Neural cell (in vitro differentiated cells): Measurements from ENCODE around the gene ESRP2. TPM values are rescaled to one million over a fixed set of nuclear protein-coding genes. Genes with fewer than 3 reads are reported as not detected.

Experiments
- H2AFZ ChIP-seq: fragments of 200-600, 300-800 bp; sonication (generic), shearing (Covaris generic); 2 replicates; pipeline ENCODE4 v1.6.0; 2014; ENCODE audit warnings: low read depth, mild to moderate bottlenecking, antibody characterized with exemption, low read length, moderate library complexity
- H3F3A ChIP-seq: fragments of 200-600 bp; shearing (Covaris generic); 2 replicates; pipeline ENCODE4 v1.6.1; 2016; ENCODE audit warnings: mild to moderate bottlenecking, moderate library complexity, mixed read lengths, antibody characterized with exemption, low read length; ENCODE audit not compliant: insufficient read depth, poor library complexity, severe bottlenecking
- H3K27ac ChIP-seq: fragments of 200-600, 300-800 bp; sonication (generic), shearing (Covaris generic); 2 replicates; pipeline ENCODE4 v1.5.1; 2014; ENCODE audit warnings: mild to moderate bottlenecking, low read length, moderate library complexity
- H3K27me3 ChIP-seq: fragments of 300-800, 200-600 bp; sonication (generic), shearing (Covaris generic); 2 replicates; pipeline ENCODE4 v1.6.0; 2014; ENCODE audit warnings: mild to moderate bottlenecking, low read depth, low read length, moderate library complexity; ENCODE audit not compliant: insufficient read depth
- H3K36me3 ChIP-seq: fragments of 300-800, 200-600 bp; sonication (generic), shearing (Covaris generic); 2 replicates; pipeline ENCODE4 v1.5.1; 2014; ENCODE audit warnings: mild to moderate bottlenecking, antibody characterized with exemption, low read length, moderate library complexity; ENCODE audit not compliant: insufficient read depth
- H3K4me2 ChIP-seq: fragments of 300-800, 200-600 bp; sonication (generic), shearing (Covaris generic); 2 replicates; pipeline ENCODE4 v1.6.0; 2014; ENCODE audit warnings: mild to moderate bottlenecking, low read length
- H3K4me3 ChIP-seq: fragments of 300-800, 200-600 bp; sonication (generic), shearing (Covaris generic); 2 replicates; pipeline ENCODE4 v1.5.1; 2014; ENCODE audit warnings: mild to moderate bottlenecking, low read length, moderate library complexity
- H3K79me2 ChIP-seq: fragments of 200-600 bp; shearing (Covaris generic); replicated peaks from 2 replicates; pipeline ENCODE4 v1.6.0; 2014; ENCODE audit warnings: mild to moderate bottlenecking, low read length, moderate library complexity; ENCODE audit not compliant: insufficient read depth
- H3K9ac ChIP-seq: fragments of 300-800, 200-600 bp; sonication (generic), shearing (Covaris generic); 2 replicates; pipeline ENCODE4 v1.6.1; 2016; ENCODE audit warnings: mild to moderate bottlenecking, low read length, mixed read lengths
- H3K9me2 ChIP-seq: fragments of 200-600 bp; shearing (Covaris generic); 2 replicates; pipeline ENCODE4 v1.6.1; 2016; ENCODE audit warnings: mild to moderate bottlenecking, low read length, mixed read lengths; ENCODE audit not compliant: insufficient read depth
- H3K9me3 ChIP-seq: fragments of 200-600, 300-800 bp; sonication (generic), shearing (Covaris generic); 2 replicates; pipeline ENCODE4 v1.6.1; 2016; ENCODE audit warnings: mild to moderate bottlenecking, mixed run types, low read length, moderate library complexity, mixed read lengths
- H4K20me1 ChIP-seq: fragments of 200-600 bp; shearing (Covaris generic); 2 replicates; pipeline ENCODE4 v1.6.1; 2016; ENCODE audit warnings: mild to moderate bottlenecking, mixed run types; ENCODE audit not compliant: insufficient read depth
- CTCF ChIP-seq: fragments of 450-650 bp; IDR thresholded peaks from 2 replicates; pipeline ENCODE4 v1.5.1; 2014; ENCODE audit warnings: antibody characterized with exemption, mild to moderate bottlenecking, moderate library complexity; ENCODE audit not compliant: poor library complexity, severe bottlenecking
- EP300 ChIP-seq: fragments of 450-650 bp; conservative IDR thresholded peaks from 2 replicates; pipeline ENCODE4 v1.6.1; 2014; ENCODE audit warnings: antibody characterized with exemption, mild to moderate bottlenecking, moderate library complexity; ENCODE audit not compliant: poor library complexity, severe bottlenecking
- EZH2 ChIP-seq: fragments of 200-600, 300-800 bp; shearing (Covaris generic), sonication (generic); IDR thresholded peaks from 2 replicates; pipeline ENCODE4 v1.6.1; 2014; ENCODE audit warnings: antibody characterized with exemption, low read length, borderline replicate concordance, mild to moderate bottlenecking; ENCODE audit not compliant: insufficient read depth, poor library complexity, severe bottlenecking
- MXI1 ChIP-seq: fragments of 450-650 bp; conservative IDR thresholded peaks from 2 replicates; pipeline ENCODE4 v1.6.1; 2014; ENCODE audit warnings: antibody characterized with exemption, mild to moderate bottlenecking; ENCODE audit not compliant: poor library complexity, severe bottlenecking
- POLR2AphosphoS5 ChIP-seq: IDR thresholded peaks from 2 replicates; pipeline ENCODE4 v1.6.1; 2012
- RAD21 ChIP-seq: fragments of 450-650 bp; conservative IDR thresholded peaks from 2 replicates; pipeline ENCODE4 v1.6.1; 2014; ENCODE audit warnings: antibody characterized with exemption, mild to moderate bottlenecking, moderate library complexity
- REST ChIP-seq: IDR thresholded peaks from 2 replicates; pipeline ENCODE4 v1.6.1; 2012; ENCODE audit warnings: borderline replicate concordance
- SMC3 ChIP-seq: fragments of 450-650 bp; conservative IDR thresholded peaks from 2 replicates; pipeline ENCODE4 v1.6.1; 2014; ENCODE audit warnings: antibody characterized with exemption, mild to moderate bottlenecking, moderate library complexity; ENCODE audit not compliant: poor library complexity
- TAF1 ChIP-seq: IDR thresholded peaks from 2 replicates; pipeline ENCODE4 v1.6.1; 2012; ENCODE audit warnings: low read depth
- polyA plus RNA-seq: library from polyadenylated mRNA; depleted of rRNA; stranded (reverse); fragments of >200 nt; gene quantifications from 2 replicates; pipeline ENCODE4 v1.2.3, GENCODE V29; 2014

Gene ESRP2
- polyA plus RNA-seq, 1 donor from 2014 or later, result not detected

GRCh38 chr16:68188170-68188569 lies 47.8 kb downstream of the ESRP2 start:
- Histone ChIP-seq H4K20me1 (no peaks in the 10 kb centered on the region), H3K9me3 (no peaks in the 10 kb centered on the region), H3F3A (no peaks in the 10 kb centered on the region), H3K36me3 (no peaks in the 10 kb centered on the region), H3K27me3 (no peaks in the 10 kb centered on the region), H3K4me2 (no peak overlapping the region), H3K4me3 (no peak overlapping the region), H2AFZ (no peak overlapping the region), H3K9ac (no peak overlapping the region), H3K27ac (no peak overlapping the region), H3K9me2 (no peaks in the 10 kb centered on the region), H3K79me2 (no peaks in the 10 kb centered on the region)
- TF ChIP-seq POLR2AphosphoS5 (no peak), TAF1 (no peak), EP300 (no peak), RAD21 (no peak), EZH2 (no peak), REST (no peak), SMC3 (no peak), CTCF (no peak), MXI1 (no peak)

- TF ChIP-seq REST, result no peak
- no peak for TF ChIP-seq SMC3
- TF ChIP-seq POLR2AphosphoS5, result no peak
- TF ChIP-seq EZH2, result no peak
- H3K36me3 ChIP-seq, result no peaks in the 10 kb centered on the region
- no peak overlapping the region for H3K9ac ChIP-seq
- no peaks in the 10 kb centered on the region for H3K9me2 ChIP-seq
- no peaks in the 10 kb centered on the region for H3K9me3 ChIP-seq
- no peaks in the 10 kb centered on the region for H3K79me2 ChIP-seq
- no peaks in the 10 kb centered on the region for H3F3A ChIP-seq
- H3K4me3 ChIP-seq, result no peak overlapping the region
- H3K4me2 ChIP-seq, result no peak overlapping the region
- no peak overlapping the region for H2AFZ ChIP-seq
- H3K27me3 ChIP-seq, result no peaks in the 10 kb centered on the region
- no peak overlapping the region for H3K27ac ChIP-seq
- H4K20me1 ChIP-seq, result no peaks in the 10 kb centered on the region
Observed at GRCh38 chr16:68187505-68187904, 48.4 kb downstream of the ESRP2 start.
